GM12878 (cell line): Measurements from ENCODE around the gene SPOCD1.

ENCODE experiments used
- ASH2L ChIP-seq: fragments of 300-600, 200-600 bp; sonication (generic); IDR thresholded peaks from 2 replicates; pipeline ENCODE4 v1.6.1; 2017; ENCODE audit warnings: low read depth, mild to moderate bottlenecking, borderline replicate concordance
- ATF2 ChIP-seq: IDR thresholded peaks from 2 replicates; pipeline ENCODE4 v1.6.1; 2012; ENCODE audit warnings: low read length, inconsistent platforms
- CBX5 ChIP-seq: sonication (generic); IDR thresholded peaks from 2 replicates; pipeline ENCODE4 v1.6.1; 2016; ENCODE audit warnings: low read depth, moderate library complexity, mild to moderate bottlenecking, inconsistent platforms
- CTCF ChIP-seq, 3 experiments: IDR thresholded peaks in 2 of 3; conservative IDR thresholded peaks in 1 of 3; 2 replicates each; pipeline ENCODE4 v1.5.1; 2011; ENCODE audit warnings: low read depth in 3 of 3, low read length in 3 of 3, mild to moderate bottlenecking in 3 of 3, control low read depth in 2 of 3, moderate library complexity in 2 of 3, inconsistent platforms in 1 of 3, mixed read lengths in 1 of 3; ENCODE audit not compliant: control insufficient read depth in 2 of 3, insufficient read depth in 1 of 3; ENCODE audit errors: extremely low read depth in 1 of 3
- ETV6 ChIP-seq, 2 experiments: fragments of 450-650 bp in 1 of 2; IDR thresholded peaks in 1 of 2; conservative IDR thresholded peaks in 1 of 2; 2 replicates each; pipeline ENCODE4 v1.6.1; 2014; ENCODE audit warnings: antibody characterized with exemption in 1 of 2, borderline replicate concordance in 1 of 2, low read depth in 1 of 2, mild to moderate bottlenecking in 1 of 2, moderate library complexity in 1 of 2
- EZH2 ChIP-seq: IDR thresholded peaks from 2 replicates; pipeline ENCODE4 v1.6.1; 2012; ENCODE audit warnings: low read depth, mild to moderate bottlenecking, control low read depth, inconsistent platforms, low read length, borderline replicate concordance; ENCODE audit not compliant: control insufficient read depth
- GABPA ChIP-seq: IDR thresholded peaks from 2 replicates; pipeline ENCODE4 v1.6.1; 2014; ENCODE audit warnings: antibody characterized with exemption, low read depth, mild to moderate bottlenecking, inconsistent platforms
- HCFC1 ChIP-seq: fragments of 150-350 bp; IDR thresholded peaks from 2 replicates; pipeline ENCODE4 v1.6.1; 2014; ENCODE audit warnings: low read length
- IKZF1 ChIP-seq: fragments of 450-650 bp; conservative IDR thresholded peaks from 2 replicates; pipeline ENCODE4 v1.6.1; 2017; ENCODE audit warnings: antibody characterized with exemption, mild to moderate bottlenecking
- MYC ChIP-seq: IDR thresholded peaks from 2 replicates; pipeline ENCODE4 v1.6.1; 2011; ENCODE audit warnings: mild to moderate bottlenecking, low read length, moderate library complexity, inconsistent platforms; ENCODE audit not compliant: insufficient read depth, insufficient replicate concordance, insufficient read length, severe bottlenecking
- POLR2A ChIP-seq: IDR thresholded peaks from 2 replicates; pipeline ENCODE4 v1.6.1; 2011; ENCODE audit warnings: low read depth, mild to moderate bottlenecking, low read length
- YY1 ChIP-seq: IDR thresholded peaks from 2 replicates; pipeline ENCODE4 v1.6.1; 2011; ENCODE audit warnings: low read depth, mild to moderate bottlenecking, low read length
- ZBTB33 ChIP-seq: fragments of 450-650 bp; IDR thresholded peaks from 2 replicates; pipeline ENCODE4 v1.6.1; 2017; ENCODE audit warnings: mild to moderate bottlenecking
- ZNF217 ChIP-seq: fragments of 450-650 bp; IDR thresholded peaks from 2 replicates; pipeline ENCODE4 v1.6.1; 2017; ENCODE audit warnings: antibody characterized with exemption, mild to moderate bottlenecking

- TF ChIP-seq HCFC1 (no peak), ZBTB33 (no peak), GABPA (no peak), ASH2L (no peak), POLR2A (no peak), CTCF (IDR thresholded peaks at IDR 0.05 in 2 of 3, conservative IDR thresholded peaks at IDR 0.05 in 1 of 3; ENCODE audit: control insufficient read depth in 2 of 3, extremely low read depth in 1 of 3, insufficient read depth in 1 of 3, low read depth in 3 of 3, low read length in 3 of 3) (no peak), CBX5 (no peak), IKZF1 (no peak), YY1 (no peak), EZH2 (no peak), ETV6 (conservative IDR thresholded peaks at IDR 0.05 in 1 of 2, IDR thresholded peaks at IDR 0.05 in 1 of 2; ENCODE audit: borderline replicate concordance in 1 of 2, low read depth in 1 of 2) (no peak), ATF2 (no peak), MYC (no peak), ZNF217 (no peak)
These were observed 31.3 kb downstream of the SPOCD1 start for GRCh38 chr1:31784356-31785019.
